ENCODE measurements around the gene GPHA2. TPM values are rescaled to one million over a fixed set of nuclear protein-coding genes. Genes with fewer than 3 reads are reported as not detected.
A peak's percentile ranks its signal among the peaks of the same experiment; 100 is the strongest.

GPHA2 gene
- total RNA-seq, 2 donors from 2014 or later, result not detected

GRCh38 chr11:64933213-64933934 lies 2.3 kb downstream of the GPHA2 start:
- ATAC-seq (no peak), DNase-seq (no peak)
- intact Hi-C loops (cut with DNase I, micrococcal nuclease), result loop anchor here in 1 of 2 donors (10.0 kb wide), 1 partner anchor 51 kb away; no protein-coding TSS in a partner anchor

- ATAC-seq (no peak), DNase-seq (no peak)
- intact Hi-C loops (cut with DNase I, micrococcal nuclease), result loop anchor here in 1 of 2 donors (10.0 kb wide), 1 partner anchor 52 kb away; no protein-coding TSS in a partner anchor
These were observed 3.4 kb downstream of the GPHA2 start for GRCh38 chr11:64932324-64932723.

GRCh38 chr11:64931290-64931689 lies 4.4 kb downstream of the GPHA2 start:
- ATAC-seq (no peak), DNase-seq (no peak)
- intact Hi-C loops (cut with DNase I, micrococcal nuclease), result loop anchor here in 1 of 2 donors (10.0 kb wide), 1 partner anchor 54 kb away; no protein-coding TSS in a partner anchor

GRCh38 chr11:64930340-64930739 lies 5.4 kb downstream of the GPHA2 start:
- intact Hi-C loops (cut with DNase I, micrococcal nuclease), result loop anchor here in 1 of 2 donors (10.0 kb wide), 1 partner anchor 54 kb away; no protein-coding TSS in a partner anchor
- ATAC-seq (no peak), DNase-seq (no peak)

- intact Hi-C loops (cut with DNase I, micrococcal nuclease), result loop anchor here in 1 of 2 donors (10.0 kb wide), 1 partner anchor 55 kb away; no protein-coding TSS in a partner anchor
- DNase-seq (no peak), ATAC-seq (no peak)
These were observed 6.1 kb downstream of the GPHA2 start for GRCh38 chr11:64929625-64930024.

GRCh38 chr11:64928957-64929356 lies 6.7 kb downstream of the GPHA2 start:
- intact Hi-C loops (cut with DNase I, micrococcal nuclease), result no loop called here

GRCh38 chr11:64926689-64927088 lies 9.0 kb downstream of the GPHA2 start:
- ATAC-seq (no peak), DNase-seq (no peak)
- intact Hi-C loops (cut with DNase I, micrococcal nuclease), result no loop called here

More at GRCh38 chr11:64928957-64929356, 6.7 kb downstream of the GPHA2 start:
- ATAC-seq (no peak), DNase-seq (no peak)

GRCh38 chr11:64925536-64926436 lies 9.9 kb downstream of the GPHA2 start:
- intact Hi-C loops (cut with DNase I, micrococcal nuclease), result no loop called here
- DNase-seq (no peak), ATAC-seq (no peak)

GRCh38 chr11:64924910-64925284 lies 10.8 kb downstream of the GPHA2 start:
- intact Hi-C loops (cut with DNase I, micrococcal nuclease), result no loop called here
- ATAC-seq, result peak; percentile 17
- DNase-seq, result no peak

- peak; percentile 95 for ATAC-seq
These were observed 11.5 kb downstream of the GPHA2 start, which contains the start of gene PPP2R5B for GRCh38 chr11:64923944-64924909. Gene PPP2R5B, plus strand, starts transcription at chr11:64924689. Its CDS starts 1,046 bp downstream, at chr11:64925735.

GRCh38 chr11:64923151-64923661 lies 12.5 kb downstream of the GPHA2 start:
- intact Hi-C loops (cut with DNase I, micrococcal nuclease), result no loop called here

More at GRCh38 chr11:64923944-64924909, 11.5 kb downstream of the GPHA2 start, which contains the start of gene PPP2R5B:
- peak; percentile 96 for DNase-seq
- intact Hi-C loops (cut with DNase I, micrococcal nuclease), result no loop called here

GRCh38 chr11:64921384-64921783 lies 14.3 kb downstream of the GPHA2 start:
- DNase-seq, result no peak
- no peak for ATAC-seq
- intact Hi-C loops (cut with DNase I, micrococcal nuclease), result no loop called here

More at GRCh38 chr11:64923151-64923661, 12.5 kb downstream of the GPHA2 start:
- DNase-seq (no peak), ATAC-seq (no peak)

GRCh38 chr11:64920124-64920523 lies 15.6 kb downstream of the GPHA2 start:
- intact Hi-C loops (cut with DNase I, micrococcal nuclease), result no loop called here
- no peak for ATAC-seq
- DNase-seq, result no peak

- intact Hi-C loops (cut with DNase I, micrococcal nuclease), result no loop called here
- ATAC-seq, result no peak
- no peak for DNase-seq
These were observed 16.1 kb downstream of the GPHA2 start for GRCh38 chr11:64919627-64920026.

- no peak for ATAC-seq
- intact Hi-C loops (cut with DNase I, micrococcal nuclease), result no loop called here
- no peak for DNase-seq
These were observed 17.7 kb downstream of the GPHA2 start for GRCh38 chr11:64918017-64918416.

GRCh38 chr11:64917663-64917995 lies 18.1 kb downstream of the GPHA2 start:
- DNase-seq, result no peak
- intact Hi-C loops (cut with DNase I, micrococcal nuclease), result no loop called here
- ATAC-seq, result no peak

- DNase-seq (peak; percentile 99 to 100), ATAC-seq (peak; percentile 93)
- intact Hi-C loops (cut with DNase I, micrococcal nuclease), result no loop called here
These were observed 18.7 kb downstream of the GPHA2 start, which contains the start of gene ATG2A for GRCh38 chr11:64916775-64917662. Gene ATG2A, minus strand, starts transcription at chr11:64917209. Its CDS starts 74 bp downstream, at chr11:64917135.

Measured in left colon (tissue), 2 donors.